ENCODE results near the gene MS4A3.
"Not testable (repeated sequence)": the region's sequence is repeated elsewhere in the genome, so short reads cannot be mapped to it uniquely, and the experiment has no call there.

MS4A3 gene, protein sequence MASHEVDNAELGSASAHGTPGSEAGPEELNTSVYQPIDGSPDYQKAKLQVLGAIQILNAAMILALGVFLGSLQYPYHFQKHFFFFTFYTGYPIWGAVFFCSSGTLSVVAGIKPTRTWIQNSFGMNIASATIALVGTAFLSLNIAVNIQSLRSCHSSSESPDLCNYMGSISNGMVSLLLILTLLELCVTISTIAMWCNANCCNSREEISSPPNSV

DNA sequence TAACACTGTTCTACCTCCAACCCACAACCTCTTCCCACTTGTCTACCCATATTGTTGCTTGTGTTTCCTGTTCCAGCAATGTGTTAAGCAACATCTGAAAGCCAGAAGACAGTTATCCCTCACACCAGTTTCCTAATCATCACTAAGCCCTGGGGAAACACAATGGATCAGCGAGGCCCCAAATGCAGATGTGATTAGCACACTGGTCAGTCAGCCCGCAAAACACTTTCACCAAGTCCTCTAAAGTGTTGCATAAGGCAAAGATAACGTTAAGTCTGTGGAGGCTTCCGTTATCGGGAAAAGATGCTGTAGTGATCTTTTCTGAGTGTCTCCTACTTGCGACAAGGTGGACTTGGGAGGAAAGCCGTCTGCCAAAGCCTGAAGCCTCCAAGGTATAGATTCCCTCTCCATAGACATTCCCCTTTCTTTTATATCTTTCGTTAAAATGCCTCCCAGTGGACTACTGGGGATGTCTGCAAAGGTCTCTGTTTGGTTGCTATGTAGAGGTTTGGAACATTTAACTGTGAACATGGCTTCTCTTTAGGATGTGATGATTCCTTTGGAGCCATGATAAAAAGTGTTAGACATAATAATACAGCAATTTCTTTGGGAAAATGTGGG, at the start of gene MS4A3:
Gene MS4A3 (plus strand): TSS at position 317 of the 621 bp plus-strand sequence. CDS start 4,496 bp downstream, outside the sequence.
- no peak for DNase-seq (ENCODE audit: low spot score)

DNA sequence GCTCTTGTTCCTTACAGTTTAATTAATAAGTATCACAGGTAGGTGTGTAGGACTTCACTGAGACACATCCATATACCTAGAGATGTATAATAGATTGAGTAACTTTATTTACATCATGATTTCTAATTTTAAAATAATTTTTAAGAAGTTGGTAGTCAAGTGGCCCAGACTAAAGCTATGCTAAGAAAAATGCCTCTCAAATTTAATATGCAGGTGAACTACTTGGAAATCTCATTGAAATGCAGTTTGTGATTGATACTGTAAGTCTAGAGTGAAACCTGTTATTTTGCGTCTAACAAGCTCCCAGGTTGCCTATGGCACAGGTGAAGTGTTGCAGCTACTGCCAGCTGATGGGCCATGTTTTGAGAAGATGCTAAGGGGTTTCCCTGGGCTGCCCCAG, 39.6 kb upstream of the MS4A3 start, which contains the start of gene OOSP4B:
Gene OOSP4B (plus strand): TSS at position 301 of the 400 bp plus-strand sequence.
- DNase-seq (ENCODE audit: low spot score), result no peak

DNA sequence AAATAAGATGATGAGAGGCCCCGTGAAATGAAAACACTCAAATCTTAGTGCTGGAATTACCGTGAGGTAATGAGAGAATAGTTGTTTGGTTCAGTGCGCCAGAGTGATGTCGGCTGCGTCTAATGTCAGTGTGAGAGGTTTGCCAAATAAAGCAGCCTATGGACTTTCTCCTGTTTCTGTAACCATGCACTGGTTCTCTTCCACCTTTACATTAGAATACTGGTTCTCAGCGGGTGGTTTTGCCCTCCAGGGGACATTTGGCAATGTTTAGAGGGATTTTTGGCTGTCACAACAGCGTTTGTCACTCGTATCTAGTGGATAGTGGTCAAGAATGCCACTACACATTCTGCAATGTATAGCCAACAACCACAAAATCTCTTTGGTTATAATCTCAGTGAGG, 38.4 kb upstream of the MS4A3 start:
- DNase-seq (ENCODE audit: low spot score), result no peak

DNA sequence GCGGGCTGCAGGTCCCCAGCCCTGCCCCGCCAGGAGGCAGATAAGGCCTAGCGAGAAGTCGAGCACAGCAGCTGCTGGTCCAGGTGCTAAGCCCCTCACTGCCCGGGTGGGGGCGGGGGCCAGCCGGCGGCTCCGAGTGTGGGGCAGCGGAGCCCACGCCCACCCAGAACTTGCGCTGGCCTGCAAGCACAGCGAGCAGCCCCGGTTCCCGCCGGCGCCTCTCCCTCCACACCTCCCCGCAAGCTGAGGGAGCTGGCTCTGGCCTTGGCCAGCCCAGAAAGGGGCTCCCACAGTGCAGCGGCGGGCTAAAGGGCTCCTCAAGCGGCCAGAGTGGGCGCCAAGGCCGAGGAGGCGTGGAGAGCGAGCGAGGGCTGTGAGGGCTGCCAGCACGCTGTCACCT, 36.1 kb upstream of the MS4A3 start:
- not testable (repeated sequence) for DNase-seq (ENCODE audit: low spot score)

DNA sequence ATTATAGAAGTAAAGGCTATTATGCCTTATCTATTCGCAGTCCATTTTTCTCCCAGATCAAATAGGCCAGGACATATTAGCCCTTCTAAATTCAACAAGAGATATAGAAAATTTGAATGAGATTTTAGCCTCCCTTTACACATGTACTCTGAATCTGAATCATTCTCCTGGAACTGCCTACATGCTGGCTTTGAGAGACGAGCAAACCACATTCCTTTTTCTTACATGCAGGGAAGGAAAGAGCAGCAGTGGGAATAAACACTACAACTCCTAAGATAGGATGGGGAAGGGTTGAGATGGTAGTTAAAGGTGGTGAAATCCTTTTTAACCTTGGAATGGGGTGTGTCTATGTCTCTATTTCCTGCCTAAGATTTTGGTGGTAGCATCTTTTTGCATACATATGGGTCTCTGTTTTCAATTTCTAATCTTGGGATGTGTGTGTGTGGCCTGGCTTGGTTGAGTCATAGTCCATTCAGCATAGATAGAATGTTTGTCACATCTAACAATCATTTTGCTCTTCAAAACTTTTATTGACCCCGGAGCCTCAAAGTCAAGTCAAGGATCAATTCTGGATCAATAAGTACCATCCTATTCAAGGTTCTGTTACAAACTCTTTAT, 27.3 kb upstream of the MS4A3 start:
- no peak for DNase-seq (ENCODE audit: low spot score)

DNA sequence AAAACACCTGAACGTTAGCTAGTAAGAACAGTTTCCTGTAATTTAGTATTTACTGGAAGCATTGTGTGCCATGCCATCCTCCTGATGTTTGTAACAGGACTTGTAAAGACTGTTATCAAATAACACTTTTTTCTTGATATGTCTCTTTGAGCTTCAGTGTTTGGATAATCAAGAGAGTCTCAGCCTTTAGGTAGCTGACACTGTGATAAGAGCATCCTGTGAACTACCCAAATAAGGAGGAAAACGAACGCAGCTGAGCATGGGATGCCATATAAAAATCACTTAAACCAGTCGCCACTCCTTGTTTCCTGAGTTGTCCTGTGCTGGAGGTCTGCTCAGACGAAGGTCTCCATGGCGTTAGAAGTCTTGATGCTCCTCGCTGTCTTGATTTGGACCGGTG, 16.4 kb upstream of the MS4A3 start, which contains the start of gene OOSP2:
Gene OOSP2 (plus strand): TSS at position 301 of the 400 bp plus-strand sequence. CDS start 51 bp downstream, at position 352.
- DNase-seq (ENCODE audit: low spot score), result no peak

DNA sequence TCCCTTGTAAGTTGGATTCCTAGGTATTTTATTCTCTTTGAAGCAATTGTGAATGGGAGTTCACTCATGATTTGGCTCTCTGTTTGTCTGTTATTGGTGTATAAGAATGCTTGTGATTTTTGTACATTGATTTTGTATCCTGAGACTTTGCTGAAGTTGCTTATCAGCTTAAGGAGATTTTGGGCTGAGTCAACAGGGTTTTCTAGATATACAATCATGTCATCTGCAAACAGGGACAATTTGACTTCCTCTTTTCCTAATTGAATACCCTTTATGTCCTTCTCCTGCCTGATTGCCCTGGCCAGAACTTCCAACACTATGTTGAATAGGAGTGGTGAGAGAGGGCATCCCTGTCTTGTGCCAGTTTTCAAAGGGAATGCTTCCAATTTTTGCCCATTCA, 6.0 kb upstream of the MS4A3 start:
- DNase-seq (ENCODE audit: low spot score), result not testable (repeated sequence)

DNA sequence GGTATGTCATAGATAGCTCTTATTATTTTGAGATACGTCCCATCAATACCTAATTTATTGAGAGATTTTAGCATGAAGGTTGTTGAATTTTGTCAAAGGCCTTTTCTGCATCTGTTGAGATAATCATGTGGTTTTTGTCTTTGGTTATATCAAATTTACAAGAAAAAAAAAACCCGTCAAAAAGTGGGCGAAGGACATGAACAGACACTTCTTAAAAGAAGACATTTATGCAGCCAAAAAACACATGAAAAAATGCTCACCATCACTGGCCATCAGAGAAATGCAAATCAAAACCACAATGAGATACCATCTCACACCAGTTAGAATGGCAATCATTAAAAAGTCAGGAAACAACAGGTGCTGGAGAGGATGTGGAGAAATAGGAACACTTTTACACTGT, 5.6 kb upstream of the MS4A3 start:
- DNase-seq (ENCODE audit: low spot score), result not testable (repeated sequence)

DNA sequence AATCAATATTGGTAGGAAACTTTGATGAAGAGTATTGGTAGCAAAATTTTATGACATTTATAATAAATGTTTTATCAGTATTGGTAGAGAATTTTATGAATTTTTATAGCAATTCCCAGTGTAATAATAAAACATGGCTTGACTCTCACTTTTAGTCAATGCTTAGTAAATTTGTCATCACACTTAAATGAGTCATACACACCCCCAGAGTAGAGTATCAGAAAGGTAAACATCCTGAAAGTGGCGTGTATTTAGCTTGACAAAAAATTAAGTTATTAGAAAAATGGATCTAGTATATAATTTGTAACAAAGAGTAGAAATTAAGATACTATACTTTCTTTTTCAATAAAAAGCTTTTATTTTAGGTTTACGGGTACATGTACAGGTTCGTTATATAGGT, 2.6 kb downstream of the MS4A3 start:
- DNase-seq (ENCODE audit: low spot score), result no peak

DNA sequence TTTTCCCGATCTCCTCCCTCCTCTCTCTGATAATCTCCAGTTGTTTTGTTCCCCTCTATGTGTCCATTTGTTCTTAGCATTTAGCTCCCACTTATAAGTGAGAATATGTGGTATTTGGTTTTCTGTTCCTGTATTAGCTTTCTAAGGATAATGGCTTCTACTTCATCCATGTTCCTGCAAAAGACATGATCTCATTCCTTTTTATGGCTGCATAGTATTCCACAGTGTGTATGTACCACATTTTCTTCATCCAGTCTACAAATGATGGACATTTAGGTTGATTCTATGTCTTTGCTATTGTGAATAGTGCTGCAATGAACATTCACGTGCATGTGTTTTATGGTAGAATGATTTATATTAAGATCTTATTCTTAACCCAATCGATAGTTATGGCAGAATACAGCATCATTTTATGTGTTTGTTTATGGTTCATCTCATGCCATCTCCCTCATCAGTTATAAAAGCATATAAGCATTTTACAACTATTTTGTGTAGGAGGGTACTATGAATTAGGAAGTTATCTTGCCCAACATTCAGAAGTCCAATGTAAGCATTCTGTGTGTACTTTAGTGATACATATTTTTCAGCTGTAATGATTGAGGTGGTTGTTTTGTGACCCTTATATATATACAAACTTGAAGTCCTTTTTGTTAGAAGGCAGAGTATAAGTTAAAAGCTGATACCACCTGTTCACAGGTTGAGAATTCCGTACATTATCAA, 3.2 kb downstream of the MS4A3 start:
- DNase-seq (ENCODE audit: low spot score), result no peak

DNA sequence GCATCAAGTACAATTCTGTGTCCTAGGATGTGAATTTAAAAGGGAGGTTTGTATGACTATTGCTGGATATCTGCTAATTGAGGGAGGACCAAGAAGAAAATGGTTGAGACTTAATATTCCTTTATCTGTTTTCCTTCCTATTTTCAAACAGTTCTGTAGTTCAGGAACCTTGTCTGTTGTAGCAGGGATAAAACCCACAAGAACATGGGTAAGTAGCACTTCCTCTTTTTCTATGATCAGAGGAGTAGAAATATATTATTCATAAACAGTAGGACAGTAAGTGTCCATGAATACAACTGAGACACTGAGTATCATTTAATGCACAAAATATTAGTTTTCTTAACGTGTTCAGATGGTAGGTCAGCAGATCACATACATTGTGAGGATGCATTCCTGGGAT, 7.6 kb downstream of the MS4A3 start:
- DNase-seq (ENCODE audit: low spot score), result no peak

DNA sequence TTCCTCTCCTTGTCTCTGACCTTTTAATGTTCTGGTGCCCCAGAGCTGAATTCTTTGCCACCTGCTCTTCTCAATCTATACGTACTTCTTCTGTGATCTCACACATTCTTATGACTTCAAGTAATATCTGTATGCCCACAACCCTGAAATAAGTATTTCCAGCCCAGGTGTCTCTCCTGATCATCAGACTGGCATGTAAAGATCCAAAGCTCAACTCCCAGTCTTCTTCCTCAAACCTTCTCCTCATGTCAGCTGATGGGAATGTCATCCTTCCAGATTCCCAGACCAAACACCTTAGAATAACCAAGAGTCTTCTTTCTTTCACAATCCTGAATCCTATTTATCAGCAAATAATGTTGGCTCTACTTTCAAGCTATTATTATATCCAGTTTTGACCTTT, 9.3 kb downstream of the MS4A3 start:
- DNase-seq (ENCODE audit: low spot score), result no peak

DNA sequence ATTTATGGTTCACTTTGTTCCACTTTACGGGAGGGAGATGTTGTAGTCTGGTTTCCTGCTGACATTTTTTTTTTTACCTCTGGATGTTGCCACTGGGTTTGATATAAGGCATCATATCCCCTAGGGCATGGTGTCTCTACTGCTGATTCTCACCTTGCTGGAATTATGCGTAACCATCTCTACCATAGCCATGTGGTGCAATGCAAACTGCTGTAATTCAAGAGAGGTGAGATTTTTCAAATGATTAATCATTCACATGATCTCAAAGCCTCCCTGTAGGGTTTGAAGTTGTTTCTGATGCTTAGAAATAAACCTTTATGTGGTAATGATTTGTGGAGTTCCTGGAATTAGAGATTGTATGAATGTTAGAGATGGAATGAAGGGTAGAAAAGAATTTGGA, 13.0 kb downstream of the MS4A3 start:
- DNase-seq (ENCODE audit: low spot score), result no peak

DNA sequence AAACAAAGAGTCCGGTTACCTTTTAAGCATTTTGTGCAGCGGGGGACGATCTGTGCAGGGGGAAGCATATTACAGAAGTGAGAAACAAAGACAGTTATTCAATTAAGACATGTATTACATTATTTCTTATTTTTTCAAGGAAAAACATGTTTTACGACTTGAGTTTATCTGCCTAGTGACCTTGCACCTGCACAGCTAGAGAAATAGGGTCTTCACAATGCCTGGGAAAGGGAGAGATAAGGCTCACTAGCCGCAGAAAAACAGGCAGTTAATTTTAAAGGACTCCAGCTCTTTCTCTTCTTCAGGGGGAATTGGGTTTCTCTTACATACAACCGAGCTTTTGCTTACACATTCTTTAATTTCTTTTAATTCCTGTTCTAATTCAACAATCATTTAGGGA, 15.2 kb downstream of the MS4A3 start:
- DNase-seq (ENCODE audit: low spot score), result not testable (repeated sequence)

DNA sequence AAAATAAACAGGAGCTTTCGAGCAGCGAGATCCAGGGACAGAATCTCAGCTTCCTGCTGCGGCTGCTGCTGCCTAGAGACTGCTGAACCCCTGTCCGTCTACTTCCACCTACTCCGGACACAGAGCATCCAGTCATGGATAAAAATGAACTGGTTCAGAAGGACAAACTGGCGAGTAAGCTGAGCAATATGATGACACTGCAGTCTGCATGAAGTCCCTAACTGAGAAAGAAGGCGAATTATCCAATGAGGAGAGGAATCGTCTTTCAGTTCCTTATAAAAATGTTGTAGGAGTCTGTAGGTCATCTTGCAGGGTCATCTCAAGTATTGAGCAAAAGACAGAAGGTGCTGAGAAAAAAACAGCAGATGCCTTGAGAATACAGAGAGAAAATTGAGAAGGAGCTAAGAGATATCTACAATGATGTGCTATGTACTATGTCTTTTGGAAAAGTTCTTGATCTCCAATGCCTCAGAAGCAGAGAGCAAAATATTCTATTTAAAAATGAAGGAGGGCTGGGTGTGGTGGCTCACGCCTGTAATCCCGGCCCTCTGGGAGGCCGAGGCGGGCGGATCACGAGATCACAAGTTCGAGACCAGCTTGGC, 20.9 kb downstream of the MS4A3 start:
- DNase-seq (ENCODE audit: low spot score), result no peak

DNA sequence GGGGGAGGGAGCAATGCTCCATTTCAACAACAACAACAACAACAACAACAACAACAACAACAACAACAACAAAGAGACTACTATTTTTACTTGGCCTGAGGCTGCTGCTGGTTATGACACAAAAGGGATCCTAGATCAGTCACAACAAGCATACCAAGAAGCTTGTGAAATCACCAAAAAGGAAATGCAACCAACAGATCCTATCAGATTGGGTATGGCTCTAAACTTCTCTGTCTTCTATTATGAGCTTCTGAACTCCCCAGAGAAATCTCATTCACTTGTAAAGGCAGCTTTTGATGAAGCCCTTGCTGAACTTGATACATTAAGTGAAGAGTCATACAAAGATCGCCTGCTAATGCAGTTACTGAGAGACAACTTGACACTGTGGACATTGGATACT, 21.5 kb downstream of the MS4A3 start:
- DNase-seq (ENCODE audit: low spot score), result no peak

DNA sequence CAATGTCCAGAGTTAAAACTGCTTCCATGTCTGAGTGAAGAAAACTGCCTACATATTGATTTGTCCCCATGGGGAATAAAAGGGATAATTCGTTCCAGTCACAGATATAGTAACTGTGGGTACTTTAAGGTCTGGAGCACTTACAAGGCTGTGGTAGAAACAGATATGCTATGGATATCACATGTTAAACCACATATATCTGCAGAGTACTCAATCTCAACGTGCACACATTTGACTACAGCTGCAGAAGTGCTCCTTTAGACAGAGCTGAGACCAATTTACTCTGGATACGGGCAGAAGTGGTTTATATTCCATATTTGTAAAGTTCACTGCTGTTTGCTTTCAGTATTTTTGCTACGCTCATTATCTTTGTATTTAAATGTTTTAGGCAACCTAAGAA, 22.3 kb downstream of the MS4A3 start:
- DNase-seq (ENCODE audit: low spot score), result no peak

DNA sequence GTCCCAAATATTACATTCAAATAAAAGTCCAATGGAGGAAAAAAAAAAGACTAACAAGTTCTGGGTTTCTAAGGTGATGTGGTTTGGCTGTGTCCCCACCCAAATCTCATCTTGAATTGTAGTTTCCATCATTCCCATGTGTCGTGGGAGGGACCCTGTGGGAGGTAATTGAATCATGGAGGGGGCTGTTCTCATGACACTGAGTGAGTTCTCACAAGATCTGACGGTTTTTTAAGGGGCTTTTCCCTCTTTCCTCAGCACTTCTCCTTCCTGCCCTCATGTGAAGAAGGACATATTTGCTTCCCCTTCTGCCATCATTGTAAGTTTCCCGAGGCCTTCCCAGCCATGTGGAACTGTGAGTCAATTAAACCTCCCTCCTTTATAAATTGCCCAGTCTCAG, 24.1 kb downstream of the MS4A3 start:
- no peak for DNase-seq (ENCODE audit: low spot score)

DNA sequence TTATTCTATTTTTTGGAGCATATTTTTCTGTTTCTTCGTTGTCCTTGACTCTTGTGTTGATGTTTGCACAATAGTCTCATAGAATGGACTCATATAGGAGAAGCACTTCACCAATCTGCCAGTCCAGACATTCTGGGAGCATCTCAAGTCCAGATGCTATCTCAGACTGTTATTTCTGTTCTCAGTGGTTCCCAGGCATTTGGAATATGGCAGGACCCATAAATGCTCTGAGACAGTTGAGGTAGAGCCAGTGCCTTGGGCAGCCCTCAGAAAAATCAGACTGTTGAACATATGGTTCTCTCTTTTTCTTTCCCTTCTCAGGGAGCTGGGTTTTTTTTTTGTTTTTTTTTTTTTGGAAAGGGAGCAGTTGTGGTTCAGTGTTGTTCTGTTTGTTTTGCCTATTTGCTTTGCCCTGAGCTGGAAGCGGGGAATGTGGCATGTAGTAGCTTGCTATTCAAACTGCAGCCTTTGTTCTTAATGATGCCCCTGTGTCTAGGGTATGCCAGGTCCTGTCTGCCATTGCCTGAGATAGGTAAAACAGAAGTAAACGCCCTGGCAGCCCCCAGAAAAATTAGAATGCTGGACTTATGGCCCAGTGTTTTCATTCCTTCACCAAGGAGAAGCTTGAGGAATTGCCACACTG, 28.3 kb downstream of the MS4A3 start:
- no peak for DNase-seq (ENCODE audit: low spot score)

DNA sequence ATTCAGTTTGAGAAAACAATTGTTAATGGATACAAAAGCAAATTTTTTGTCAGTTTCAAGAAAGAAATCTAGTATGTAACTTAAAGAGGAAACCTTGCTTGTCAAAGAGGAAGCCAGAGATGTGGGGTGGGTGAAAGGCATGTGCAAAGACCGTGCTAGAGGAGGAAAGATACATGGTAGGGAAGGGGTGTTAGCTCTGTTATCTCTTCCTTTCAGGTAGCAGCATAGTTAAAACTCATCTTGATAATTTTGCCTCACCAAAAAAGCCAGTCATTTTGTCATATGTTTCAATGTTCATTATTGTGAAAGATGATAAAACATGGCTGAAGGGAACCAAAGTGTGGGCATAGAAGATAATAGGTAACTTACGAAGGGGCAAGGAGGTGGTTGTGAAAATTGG, 29.4 kb downstream of the MS4A3 start:
- DNase-seq (ENCODE audit: low spot score), result no peak

DNA sequence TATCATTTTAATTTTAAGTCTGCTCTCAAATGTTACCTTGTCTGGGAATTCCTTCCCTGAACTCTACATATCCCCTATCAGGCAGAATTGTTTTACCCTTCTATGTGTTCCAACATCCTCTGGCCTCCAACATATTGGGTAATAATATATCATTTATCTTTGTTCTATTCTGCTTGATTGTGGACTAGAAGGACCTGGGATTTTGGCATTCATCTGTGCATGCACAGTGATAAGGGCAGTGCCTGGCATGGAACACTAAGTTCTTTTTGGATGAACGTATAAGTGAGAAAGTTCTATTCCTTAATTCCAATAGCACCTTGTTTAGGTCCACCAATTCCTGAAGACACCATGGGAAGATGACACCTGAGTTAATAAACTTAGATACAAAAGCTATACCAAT, 30.8 kb downstream of the MS4A3 start:
- DNase-seq (ENCODE audit: low spot score), result no peak

DNA sequence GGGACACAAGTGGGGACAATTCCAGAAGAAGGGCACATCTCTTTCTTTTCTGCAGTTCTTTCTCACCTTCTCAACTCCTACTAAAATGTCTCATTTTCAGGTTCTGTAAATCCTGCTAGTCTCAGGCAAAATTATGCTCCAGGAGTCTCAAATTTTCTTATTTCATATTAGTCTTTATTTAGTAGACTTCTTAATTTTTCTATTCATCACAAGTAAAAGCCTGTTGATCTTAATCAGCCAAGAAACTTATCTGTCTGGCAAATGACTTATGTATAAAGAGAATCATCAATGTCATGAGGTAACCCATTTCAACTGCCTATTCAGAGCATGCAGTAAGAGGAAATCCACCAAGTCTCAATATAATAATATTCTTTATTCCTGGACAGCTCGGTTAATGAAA, 31.9 kb downstream of the MS4A3 start, which contains the start of gene MS4A2:
Gene MS4A2 (plus strand): TSS at position 301 of the 400 bp plus-strand sequence. CDS start 102 bp downstream, outside the sequence.
- DNase-seq (ENCODE audit: low spot score), result no peak
